Stomach (tissue), 9 donors: Measurements from ENCODE around the gene TNFRSF8. TPM values are rescaled to one million over a fixed set of nuclear protein-coding genes. Genes with fewer than 3 reads are reported as not detected.

Experiments used
- DNase-seq, 2 donors: peaks; one replicate each; pipeline versions ENCODE4 v3.0.0 to v3.0.0-alpha.2; 2013 to 2019
- H3K27ac ChIP-seq, 5 donors: fragments of 200-600 bp in 4 of 5; sonication (generic) in 4 of 5; one replicate each; pipeline ENCODE4 v1.5.1; 2013 to 2019; ENCODE audit warnings: mild to moderate bottlenecking in 1 of 5, moderate library complexity in 1 of 5
- H3K27me3 ChIP-seq, 3 donors: fragments of 200-600 bp; sonication (generic); one replicate each; pipeline ENCODE4 v1.5.1; 2017 to 2019; ENCODE audit warnings: mixed run types in 1 of 3
- H3K36me3 ChIP-seq, 4 donors: fragments of 200-600 bp; sonication (generic); 1 replicate in 3 of 4; 2 replicates in 1 of 4; pipeline ENCODE4 v1.5.1; 2016 to 2019
- H3K4me1 ChIP-seq, 4 donors: fragments of 200-600 bp; sonication (generic); one replicate each; pipeline ENCODE4 v1.5.1; 2016 to 2019
- H3K4me3 ChIP-seq, 4 donors: fragments of 200-600 bp; sonication (generic) in 3 of 4; one replicate each; pipeline ENCODE4 v1.5.1; 2016 to 2019; ENCODE audit warnings: mild to moderate bottlenecking in 1 of 4
- H3K9me3 ChIP-seq, 4 donors: fragments of 200-600 bp; sonication (generic); one replicate each; pipeline ENCODE4 v1.5.1; 2016 to 2019
- EP300 ChIP-seq: sonication (generic); formaldehyde crosslinking; IDR thresholded peaks from one replicate; pipeline ENCODE4 v1.6.1; 2017; ENCODE audit warnings: antibody characterized with exemption
- POLR2A ChIP-seq, 4 donors: fragments of 450-650 bp; IDR thresholded peaks; one replicate each; pipeline ENCODE4 v1.6.1; 2016; ENCODE audit warnings: antibody characterized with exemption in 4 of 4, control low read depth in 2 of 4, mild to moderate bottlenecking in 1 of 4, moderate library complexity in 1 of 4
- POLR2AphosphoS5 ChIP-seq, 3 donors: sonication (generic); formaldehyde crosslinking; IDR thresholded peaks; one replicate each; pipeline ENCODE4 v1.6.1; 2016; ENCODE audit warnings: antibody characterized with exemption in 3 of 3
- WGBS, 5 donors: extraction: QIAGEN DNeasy Blood & Tissue Kit in 3 of 5; methylation state at CpG; one replicate each; pipeline versions ENCODE4 v1.1.5 to v1.1.7; 2013 to 2018; 5-methylcytosine and 5-hydroxymethylcytosine counted together
- intact Hi-C: fragments of 100-400 bp; cut with DNase I; formaldehyde crosslinking; loops from one replicate; pipeline ENCODE4 v1.15.1; 2023; ENCODE audit warnings: low total_unique reads
- polyA plus RNA-seq, 3 donors: library from polyadenylated mRNA; stranded (reverse); fragments of 200-250 nt; gene quantifications; one replicate each; pipeline ENCODE4 v1.2.3, GENCODE V29; 2013
- total RNA-seq, 5 donors: library from RNA; depleted of rRNA; stranded (reverse); fragments of >200 nt; gene quantifications; one replicate each; pipeline versions ENCODE4 v1.1.0 to v1.2.3, GENCODE V29; 2014 to 2016
- TF ChIP-seq, protein P1 (sequence below), 7 experiments: fragments of 450-650 bp in 4 of 7; fragments of 200-600 bp in 3 of 7; sonication (generic) in 3 of 7; IDR thresholded peaks; one replicate each; pipeline ENCODE4 v1.5.1; 2016 to 2019; ENCODE audit warnings: antibody characterized with exemption in 7 of 7, control low read depth in 2 of 7, mild to moderate bottlenecking in 1 of 7
- donor health status: healthy with polysubstance abuse.
- donor health status: Bipolar disorder and iron deficiency.
- donor health status: healthy.

The TNFRSF8 gene
- total and polyA plus RNA-seq, 8 donors = 0.18 to 2.1 (median 0.88) TPM; not detected in 2

DNA sequence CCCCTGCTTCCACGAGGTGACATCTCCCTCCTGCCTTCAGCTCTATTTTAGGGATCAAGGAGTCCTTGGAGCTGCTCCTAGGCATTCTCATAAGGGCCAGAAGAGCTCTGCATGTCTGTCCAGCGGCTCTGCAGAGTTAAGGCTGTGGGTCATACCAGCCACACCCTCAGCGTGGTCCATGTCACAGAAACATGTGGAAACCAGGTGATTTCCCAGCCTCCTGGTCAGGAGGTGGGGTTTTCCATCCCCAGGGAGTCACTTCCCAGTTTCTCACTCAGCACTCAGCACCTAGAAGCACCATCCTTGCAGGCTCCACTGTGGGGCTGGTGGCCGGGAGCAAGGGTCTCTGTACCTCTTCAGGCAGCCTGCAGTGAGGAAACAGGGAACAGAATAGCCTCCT, 102.2 kb downstream of the TNFRSF8 start:
- Histone ChIP-seq H3K27ac (no peak overlapping the region), H3K9me3 (no peaks in the 10 kb centered on the region), H3K36me3 (peaks cover 0 to 5% (median 0%) of the 10 kb centered on the region in 4 donors), H3K4me3 (no peak overlapping the region), H3K4me1 (peaks cover 30 to 90% (median 69%) of the 10 kb centered on the region in 4 donors), H3K27me3 (peaks cover 0 to 7% (median 0%) of the 10 kb centered on the region in 3 donors)
- WGBS, 5 donors = 85 to 96% (median 91%) methylated on average over 3 to 4 of the region's 4 CpGs
- DNase-seq = no peak
- intact Hi-C loops = no loop called here
- TF ChIP-seq, protein P1, sequence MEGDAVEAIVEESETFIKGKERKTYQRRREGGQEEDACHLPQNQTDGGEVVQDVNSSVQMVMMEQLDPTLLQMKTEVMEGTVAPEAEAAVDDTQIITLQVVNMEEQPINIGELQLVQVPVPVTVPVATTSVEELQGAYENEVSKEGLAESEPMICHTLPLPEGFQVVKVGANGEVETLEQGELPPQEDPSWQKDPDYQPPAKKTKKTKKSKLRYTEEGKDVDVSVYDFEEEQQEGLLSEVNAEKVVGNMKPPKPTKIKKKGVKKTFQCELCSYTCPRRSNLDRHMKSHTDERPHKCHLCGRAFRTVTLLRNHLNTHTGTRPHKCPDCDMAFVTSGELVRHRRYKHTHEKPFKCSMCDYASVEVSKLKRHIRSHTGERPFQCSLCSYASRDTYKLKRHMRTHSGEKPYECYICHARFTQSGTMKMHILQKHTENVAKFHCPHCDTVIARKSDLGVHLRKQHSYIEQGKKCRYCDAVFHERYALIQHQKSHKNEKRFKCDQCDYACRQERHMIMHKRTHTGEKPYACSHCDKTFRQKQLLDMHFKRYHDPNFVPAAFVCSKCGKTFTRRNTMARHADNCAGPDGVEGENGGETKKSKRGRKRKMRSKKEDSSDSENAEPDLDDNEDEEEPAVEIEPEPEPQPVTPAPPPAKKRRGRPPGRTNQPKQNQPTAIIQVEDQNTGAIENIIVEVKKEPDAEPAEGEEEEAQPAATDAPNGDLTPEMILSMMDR (IDR thresholded peaks at IDR 0.05) = no peak
- no peak for TF ChIP-seq EP300
- no peak for TF ChIP-seq POLR2AphosphoS5 (IDR thresholded peaks at IDR 0.05)
- no peak for TF ChIP-seq POLR2A (IDR thresholded peaks at IDR 0.05)

DNA sequence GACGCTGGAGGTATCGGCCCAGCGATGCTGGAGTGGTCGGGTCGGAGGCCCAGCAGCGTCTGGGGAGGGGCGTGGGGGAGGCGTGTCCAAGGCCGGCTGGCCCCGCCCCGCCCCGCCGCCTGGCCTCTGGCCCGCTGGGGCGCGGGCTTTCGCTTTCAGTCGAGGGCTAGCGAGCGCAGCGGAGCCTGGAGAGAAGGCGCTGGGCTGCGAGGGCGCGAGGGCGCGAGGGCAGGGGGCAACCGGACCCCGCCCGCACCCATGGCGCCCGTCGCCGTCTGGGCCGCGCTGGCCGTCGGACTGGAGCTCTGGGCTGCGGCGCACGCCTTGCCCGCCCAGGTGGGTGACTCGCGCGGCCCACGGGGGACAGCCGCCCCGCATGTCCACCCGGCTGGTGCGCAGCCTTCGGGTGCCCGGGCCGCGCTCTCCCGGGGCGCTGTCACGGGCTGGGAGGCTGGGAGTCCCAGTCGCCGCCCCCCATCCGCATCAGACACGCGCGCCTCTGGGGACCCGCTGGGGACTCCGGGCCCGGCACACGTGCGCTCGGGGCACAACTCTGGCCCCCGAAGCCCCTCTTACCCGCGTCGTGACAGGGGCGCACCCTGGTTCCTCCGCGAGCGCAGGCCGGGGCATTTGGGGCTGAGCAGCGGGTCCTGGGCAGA, 103.9 kb downstream of the TNFRSF8 start, which contains the start of gene TNFRSF1B:
TNFRSF1B (plus strand) TSS at position 158 of the 659 bp plus-strand sequence; CDS start at position 259, 101 bp downstream.
- Histone ChIP-seq H3K4me1 (peaks cover 24 to 87% (median 63%) of the 10 kb centered on the region in 4 donors), H3K27ac (peak within 1 kb of the TSS; percentile 74 to 93 (median 88)), H3K36me3 (peaks cover 0 to 5% (median 0%) of the 10 kb centered on the region in 4 donors), H3K27me3 (peaks cover 0 to 7% (median 0%) of the 10 kb centered on the region in 3 donors), H3K9me3 (no peaks in the 10 kb centered on the region), H3K4me3 (peak within 1 kb of the TSS; percentile 71 to 93 (median 86))
- peak; percentile 81 to 88 for DNase-seq
- intact Hi-C loops = no loop called here
- TF ChIP-seq EP300 = no peak
- TF ChIP-seq POLR2A (IDR thresholded peaks at IDR 0.05) = peak in 1 of 4 donors; percentile 22
- TF ChIP-seq, protein P1 (IDR thresholded peaks at IDR 0.05) = no peak
- peak; percentile 71 to 96 (median 95) for TF ChIP-seq POLR2AphosphoS5 (IDR thresholded peaks at IDR 0.05)
- 1 to 4% (median 2%) methylated on average over 34 to 79 of the region's 79 CpGs for WGBS, 5 donors

DNA sequence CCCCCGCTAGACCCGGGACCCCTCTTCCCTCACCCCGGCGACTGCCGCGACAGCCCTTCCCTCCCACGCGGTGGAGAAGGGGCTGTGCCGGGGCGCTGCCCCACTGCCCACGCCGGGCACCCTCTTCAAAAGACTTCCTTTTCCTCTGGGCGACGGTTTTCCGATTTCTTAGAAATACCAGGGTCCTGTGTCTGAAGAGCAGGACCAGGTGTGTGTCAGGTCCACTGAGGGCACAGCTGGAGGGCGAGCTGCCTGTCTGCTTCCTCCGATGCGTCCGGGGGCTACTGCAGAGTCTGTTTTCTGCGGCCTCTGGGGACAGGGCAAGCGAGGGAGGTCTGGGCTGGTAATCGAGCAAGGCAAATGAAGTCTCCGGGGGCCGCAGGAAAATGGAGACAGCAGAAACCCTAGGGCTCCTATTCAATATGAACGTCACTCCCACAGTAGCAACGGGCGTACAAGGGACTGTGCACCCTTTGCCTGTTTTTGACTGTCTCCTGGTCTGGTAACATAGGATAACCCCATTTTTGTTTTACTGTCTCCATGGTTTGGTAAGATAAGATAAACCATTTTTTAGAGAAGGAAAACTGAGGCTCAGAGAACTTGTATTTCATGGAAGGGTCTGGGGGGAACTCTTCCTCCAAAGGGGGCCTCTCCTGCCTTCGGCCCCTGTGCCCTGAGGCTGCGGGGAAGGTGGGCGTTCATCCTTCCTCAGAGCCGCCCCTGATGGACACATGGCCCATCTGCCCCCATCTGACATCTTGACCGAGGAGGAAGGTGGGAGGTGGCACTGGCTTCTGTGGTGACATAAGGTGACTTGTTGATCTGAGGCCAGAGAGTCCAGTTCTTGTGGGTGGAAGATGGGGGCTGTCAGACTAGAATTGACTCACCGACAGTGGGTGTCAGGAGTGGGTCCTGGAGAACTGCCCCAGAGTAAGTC, 104.7 kb downstream of the TNFRSF8 start:
- peak overlapping the region; percentile 71 to 93 (median 86) for H3K4me3 ChIP-seq
- no peak for TF ChIP-seq POLR2A (IDR thresholded peaks at IDR 0.05)
- TF ChIP-seq EP300 = no peak
- TF ChIP-seq, protein P1 (IDR thresholded peaks at IDR 0.05) = no peak
- TF ChIP-seq POLR2AphosphoS5 (IDR thresholded peaks at IDR 0.05) = no peak
- peaks cover 0 to 5% (median 0%) of the 10 kb centered on the region in 4 donors for H3K36me3 ChIP-seq
- peaks cover 0 to 7% (median 0%) of the 10 kb centered on the region in 3 donors for H3K27me3 ChIP-seq
- 29 to 46% (median 41%) methylated on average over 31 to 33 of the region's 33 CpGs for WGBS, 5 donors
- H3K4me1 ChIP-seq = peaks cover 17 to 87% (median 60%) of the 10 kb centered on the region in 4 donors
- H3K27ac ChIP-seq = peak overlapping the region; percentile 74 to 93 (median 88)
- intact Hi-C loops = no loop called here
- no peaks in the 10 kb centered on the region for H3K9me3 ChIP-seq
- DNase-seq = no peak
